ENCODE measurements around the gene DMKN. TPM values are rescaled to one million over a fixed set of nuclear protein-coding genes. Genes with fewer than 3 reads are reported as not detected.

Gene DMKN
- total and polyA plus RNA-seq, 2 donors (not counting 3 experiments of a cell fraction or from before 2014, with no cell fraction given), result not detected

DNA sequence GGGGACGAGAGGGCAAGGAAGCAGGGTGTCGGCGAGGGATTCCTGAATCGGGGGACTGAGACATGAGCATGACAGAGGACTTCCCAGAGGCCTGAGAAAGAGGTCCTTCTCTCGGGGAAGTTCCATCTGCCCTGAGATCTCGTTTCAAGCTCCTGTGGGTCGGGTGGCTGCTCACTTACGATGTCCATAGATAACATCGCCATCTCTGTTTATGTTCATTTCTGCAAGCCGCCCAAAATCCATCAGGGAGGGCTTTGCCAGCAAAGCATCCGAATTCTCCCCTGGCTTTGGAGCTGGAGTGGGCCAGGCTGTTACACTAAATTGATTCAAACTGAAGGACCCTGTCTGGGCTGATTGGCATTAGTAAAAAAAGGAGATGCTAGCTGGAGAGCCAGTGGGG lies 5.9 kb downstream of the DMKN start:
- intact Hi-C loops (cut with micrococcal nuclease) (no loop called here), dilution Hi-C loops (cut with MboI; ENCODE audit: extremely low pct_ligation_motif_present, low sequenced_read_pairs) (no loop called here)
- Histone ChIP-seq H3K9ac (replicated peaks; ENCODE audit: extremely low read depth, insufficient read depth, low read length) (no peak overlapping the region), H3K27me3 (ENCODE audit: control insufficient read depth in 2 of 2, insufficient read depth in 2 of 2, low read length in 2 of 2) (peaks cover 26 to 29% of the 10 kb centered on the region in 2 experiments), H2AFZ (ENCODE audit: low read depth, low read length) (no peak overlapping the region), H3K4me2 (ENCODE audit: insufficient read depth, low read length) (no peak overlapping the region), H3K4me3 (replicated peaks in 1 of 3; ENCODE audit: insufficient read depth in 1 of 3, low read depth in 1 of 3, low read length in 3 of 3) (no peak overlapping the region), H3K4me1 (ENCODE audit: control insufficient read depth, extremely low read depth, insufficient read depth, low read length) (no peaks in the 10 kb centered on the region), H3K27ac (ENCODE audit: insufficient read depth, low read depth, low read length) (no peak overlapping the region), H3K9me1 (replicated peaks; ENCODE audit: control insufficient read depth, extremely low read depth, insufficient read depth, low read length) (no peaks in the 10 kb centered on the region), H3K79me2 (ENCODE audit: control insufficient read depth, insufficient read depth, low read length) (no peaks in the 10 kb centered on the region), H3K9me3 (replicated peaks; ENCODE audit: control insufficient read depth, insufficient read depth, low read length) (no peaks in the 10 kb centered on the region), H4K20me1 (replicated peaks; ENCODE audit: control insufficient read depth, extremely low read depth, insufficient read depth, low read length) (no peaks in the 10 kb centered on the region), H3K36me3 (ENCODE audit: control insufficient read depth in 2 of 2, extremely low read depth in 1 of 2, insufficient read depth in 2 of 2, low read length in 2 of 2) (no peaks in the 10 kb centered on the region)
- no TSS peak for BruUV-seq (replicated peaks)
- ChIA-PET POLR2A (no interaction called here), CTCF (interaction anchor here (0.6 to 4.7 kb wide), 4 partner anchors 12 to 534 kb away, joined by 3 to 29 read pairs (median 16); no protein-coding TSS in a partner anchor)
- FAIRE-seq (no peak), DNase-seq (ENCODE audit: low read depth, low spot score) (no peak)
- TF ChIP-seq POLR2AphosphoS5 (IDR thresholded peaks at IDR 0.05; ENCODE audit: insufficient read depth, low read depth, low read length), result no peak

DNA sequence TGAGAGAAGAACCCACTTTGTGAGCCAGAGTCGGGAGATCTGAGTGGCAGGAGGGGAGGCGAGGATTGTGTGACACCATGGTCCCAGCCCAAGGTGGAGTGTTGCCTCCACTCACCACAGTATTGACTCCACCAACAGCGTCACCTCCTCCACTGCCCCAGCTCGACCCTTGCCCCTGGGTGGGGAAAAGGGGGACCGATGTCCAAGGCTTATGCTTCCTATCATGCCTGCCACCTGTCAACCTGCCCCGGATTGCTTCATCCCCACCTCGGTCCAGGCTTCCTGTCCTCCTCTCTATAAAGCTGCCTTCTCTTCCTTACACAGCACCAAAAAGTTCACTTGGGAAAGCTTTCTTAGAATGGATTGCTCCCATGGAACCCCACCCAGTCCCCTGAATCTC lies 7.4 kb downstream of the DMKN start:
- intact Hi-C loops (cut with micrococcal nuclease) (no loop called here), dilution Hi-C loops (cut with MboI; ENCODE audit: extremely low pct_ligation_motif_present, low sequenced_read_pairs) (no loop called here)
- DNase-seq (ENCODE audit: low read depth, low spot score) (no peak), FAIRE-seq (no peak)
- no TSS peak for BruUV-seq (replicated peaks)
- Histone ChIP-seq H3K27ac (ENCODE audit: insufficient read depth, low read depth, low read length) (no peak overlapping the region), H3K36me3 (ENCODE audit: control insufficient read depth in 2 of 2, extremely low read depth in 1 of 2, insufficient read depth in 2 of 2, low read length in 2 of 2) (no peaks in the 10 kb centered on the region), H3K4me1 (ENCODE audit: control insufficient read depth, extremely low read depth, insufficient read depth, low read length) (no peaks in the 10 kb centered on the region), H3K4me2 (ENCODE audit: insufficient read depth, low read length) (no peak overlapping the region), H4K20me1 (replicated peaks; ENCODE audit: control insufficient read depth, extremely low read depth, insufficient read depth, low read length) (no peaks in the 10 kb centered on the region), H2AFZ (ENCODE audit: low read depth, low read length) (no peak overlapping the region), H3K9me3 (replicated peaks; ENCODE audit: control insufficient read depth, insufficient read depth, low read length) (no peaks in the 10 kb centered on the region), H3K27me3 (ENCODE audit: control insufficient read depth in 2 of 2, insufficient read depth in 2 of 2, low read length in 2 of 2) (peaks cover 23 to 29% of the 10 kb centered on the region in 2 experiments), H3K9ac (replicated peaks; ENCODE audit: extremely low read depth, insufficient read depth, low read length) (no peak overlapping the region), H3K79me2 (ENCODE audit: control insufficient read depth, insufficient read depth, low read length) (no peaks in the 10 kb centered on the region), H3K4me3 (replicated peaks in 1 of 3; ENCODE audit: insufficient read depth in 1 of 3, low read depth in 1 of 3, low read length in 3 of 3) (no peak overlapping the region), H3K9me1 (replicated peaks; ENCODE audit: control insufficient read depth, extremely low read depth, insufficient read depth, low read length) (no peaks in the 10 kb centered on the region)
- ChIA-PET CTCF (interaction anchor here (1.4 to 4.7 kb wide), 2 partner anchors 11 to 153 kb away, joined by 5 to 29 read pairs; no protein-coding TSS in a partner anchor), POLR2A (no interaction called here)
- TF ChIP-seq MYC (IDR thresholded peaks at IDR 0.05; ENCODE audit: low read depth, low read length) (no peak), GATA2 (IDR thresholded peaks at IDR 0.05; ENCODE audit: insufficient read depth, insufficient read length, low read depth, low read length) (no peak), FOS (IDR thresholded peaks at IDR 0.05; ENCODE audit: borderline replicate concordance, insufficient read depth, low read length) (no peak), POLR2AphosphoS5 (IDR thresholded peaks at IDR 0.05; ENCODE audit: insufficient read depth, low read depth, low read length) (no peak), EZH2 (IDR thresholded peaks at IDR 0.05; ENCODE audit: borderline replicate concordance, low read depth, low read length, severe bottlenecking) (no peak), JUN (IDR thresholded peaks at IDR 0.05; ENCODE audit: borderline replicate concordance, insufficient read depth, insufficient read length, low read depth) (no peak), POLR2A (IDR thresholded peaks at IDR 0.05; ENCODE audit: low read depth, low read length) (no peak)
- TF ChIP-seq, protein P1, sequence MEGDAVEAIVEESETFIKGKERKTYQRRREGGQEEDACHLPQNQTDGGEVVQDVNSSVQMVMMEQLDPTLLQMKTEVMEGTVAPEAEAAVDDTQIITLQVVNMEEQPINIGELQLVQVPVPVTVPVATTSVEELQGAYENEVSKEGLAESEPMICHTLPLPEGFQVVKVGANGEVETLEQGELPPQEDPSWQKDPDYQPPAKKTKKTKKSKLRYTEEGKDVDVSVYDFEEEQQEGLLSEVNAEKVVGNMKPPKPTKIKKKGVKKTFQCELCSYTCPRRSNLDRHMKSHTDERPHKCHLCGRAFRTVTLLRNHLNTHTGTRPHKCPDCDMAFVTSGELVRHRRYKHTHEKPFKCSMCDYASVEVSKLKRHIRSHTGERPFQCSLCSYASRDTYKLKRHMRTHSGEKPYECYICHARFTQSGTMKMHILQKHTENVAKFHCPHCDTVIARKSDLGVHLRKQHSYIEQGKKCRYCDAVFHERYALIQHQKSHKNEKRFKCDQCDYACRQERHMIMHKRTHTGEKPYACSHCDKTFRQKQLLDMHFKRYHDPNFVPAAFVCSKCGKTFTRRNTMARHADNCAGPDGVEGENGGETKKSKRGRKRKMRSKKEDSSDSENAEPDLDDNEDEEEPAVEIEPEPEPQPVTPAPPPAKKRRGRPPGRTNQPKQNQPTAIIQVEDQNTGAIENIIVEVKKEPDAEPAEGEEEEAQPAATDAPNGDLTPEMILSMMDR (IDR thresholded peaks at IDR 0.05; ENCODE audit: extremely low read depth in 1 of 2, insufficient read depth in 1 of 2, low read depth in 1 of 2, low read length in 2 of 2), result no peak
- TF ChIP-seq, protein P2, sequence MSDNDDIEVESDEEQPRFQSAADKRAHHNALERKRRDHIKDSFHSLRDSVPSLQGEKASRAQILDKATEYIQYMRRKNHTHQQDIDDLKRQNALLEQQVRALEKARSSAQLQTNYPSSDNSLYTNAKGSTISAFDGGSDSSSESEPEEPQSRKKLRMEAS (IDR thresholded peaks at IDR 0.05; ENCODE audit: insufficient read depth, insufficient read length), result no peak

Measured in endothelial cell of umbilical vein (primary cell).